ENCODE measurements around the gene NUP214. TPM values are rescaled to one million over a fixed set of nuclear protein-coding genes. Genes with fewer than 3 reads are reported as not detected.
"Not testable (repeated sequence)": the region's sequence is repeated elsewhere in the genome, so short reads cannot be mapped to it uniquely, and the experiment has no call there.

NUP214 gene
- total and polyA plus RNA-seq, 2 of the 4 experiments (the other 2 are of a cell fraction), result 7.9 to 13.4 TPM

- not testable (repeated sequence) for ATAC-seq (ENCODE audit: low read depth)
Measured at GRCh38 chr9:131191032-131191431, 65.6 kb downstream of the NUP214 start.

More at GRCh38 chr9:131191032-131191431, 65.6 kb downstream of the NUP214 start:
- WGBS, 2 experiments (ENCODE audit: extremely low coverage in 2 of 2, insufficient read length in 1 of 2), result no CpG with 5 or more reads among the region's 6 CpGs
- BruUV-seq (replicated peaks); H2AFZ ChIP-seq (replicated peaks; ENCODE audit: low read length, poor library complexity); intact Hi-C loops (cut with micrococcal nuclease); DNase-seq; H4K8ac ChIP-seq (ENCODE audit: low read depth in 2 of 2, low read length in 2 of 2); H2BK20ac ChIP-seq (ENCODE audit: low read depth, low read length); H3K4me3 ChIP-seq (ENCODE audit: insufficient read depth, low read depth, low read length); H3K9me1 ChIP-seq (ENCODE audit: insufficient read depth, low read length); H3K4me2 ChIP-seq (ENCODE audit: low read depth, low read length); H3K18ac ChIP-seq (ENCODE audit: low read depth, low read length); H3K4ac ChIP-seq (ENCODE audit: low read depth, low read length); H2BK15ac ChIP-seq (ENCODE audit: low read depth, low read length); H3K14ac ChIP-seq (replicated peaks; ENCODE audit: low read depth, low read length); H4K91ac ChIP-seq (ENCODE audit: insufficient read depth, low read depth, low read length); H4K20me1 ChIP-seq (ENCODE audit: insufficient read depth, low read length); H2AK9ac ChIP-seq (replicated peaks; ENCODE audit: low read depth, low read length, poor library complexity); dilution Hi-C loops (cut with HindIII; ENCODE audit: low sequenced_read_pairs, unreplicated experiment); H2BK120ac ChIP-seq (ENCODE audit: low read depth, low read length); H3K9ac ChIP-seq (ENCODE audit: low read depth, low read length); H3K79me1 ChIP-seq (ENCODE audit: low read depth in 1 of 2, low read length in 2 of 2); H2BK5ac ChIP-seq (ENCODE audit: low read depth, low read length, poor library complexity, severe bottlenecking); H3K27ac ChIP-seq (ENCODE audit: insufficient read depth, low read length); in situ Hi-C loops (cut with MboI; ENCODE audit: low sequenced_read_pairs); POLR2A ChIA-PET (ENCODE audit: unreplicated experiment); H2AK5ac ChIP-seq (ENCODE audit: low read depth, low read length); H3K56ac ChIP-seq (ENCODE audit: extremely low read depth, insufficient read depth, low read length); H3K9me3 ChIP-seq (ENCODE audit: control insufficient read depth, insufficient read depth, low read length); H3K4me1 ChIP-seq (ENCODE audit: control insufficient read depth, insufficient read depth, low read length); H4K5ac ChIP-seq (ENCODE audit: low read depth, low read length); H3K23ac ChIP-seq (ENCODE audit: low read depth, low read length); H3K27me3 ChIP-seq (ENCODE audit: control insufficient read depth, insufficient read depth, low read length): not testable (repeated sequence)
- CTCF ChIA-PET, result interaction anchor here (0.8 kb wide), 1 partner anchor 14 kb away, joined by 4 read pairs; no protein-coding TSS in a partner anchor
- H3K36me3 ChIP-seq (ENCODE audit: control insufficient read depth, insufficient read depth, low read length), result peaks cover 31% of the 10 kb centered on the region
